ENCODE data around the gene HMG20B.
"Not testable (repeated sequence)": the region's sequence is repeated elsewhere in the genome, so short reads cannot be mapped to it uniquely, and the experiment has no call there.

HMG20B gene

DNA sequence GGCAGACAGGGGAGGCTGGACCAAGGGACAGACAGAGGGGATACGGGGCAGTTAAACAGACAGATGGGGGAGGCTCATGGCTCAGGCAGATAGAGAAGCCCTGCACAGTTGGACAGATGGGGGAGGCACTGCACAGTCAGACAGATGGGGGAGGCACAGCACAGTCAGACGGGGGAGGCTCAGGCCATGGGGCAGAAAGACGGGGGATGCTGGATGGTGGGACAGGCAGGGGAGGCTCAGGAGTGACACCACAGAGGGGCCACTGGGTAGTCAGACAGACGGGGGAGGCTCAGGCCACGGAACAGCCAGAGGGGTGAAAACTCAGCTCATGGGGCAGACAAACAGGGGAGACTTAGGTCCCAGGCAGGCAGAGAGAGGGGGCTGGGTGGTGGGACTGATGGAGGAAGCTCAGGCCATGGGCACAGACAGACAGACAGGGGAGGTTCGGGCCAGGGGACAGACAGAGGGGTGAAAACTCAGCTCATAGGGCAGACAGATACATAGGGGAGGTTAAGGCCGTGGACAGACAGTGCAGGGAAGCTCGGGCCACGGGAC, 16.2 kb upstream of the HMG20B start:
- DNase-seq (ENCODE audit: low spot score) = no peak

GRCh38 chr19:3556978-3557460, 15.7 kb upstream of the HMG20B start:
- DNase-seq (ENCODE audit: low spot score) = peak; percentile 79

GRCh38 chr19:3557461-3558248, 15.1 kb upstream of the HMG20B start, which contains the start of gene MFSD12:
Gene MFSD12 (minus strand): TSS chr19:3557586. CDS start chr19:3557403, 183 bp downstream.
- peak; percentile 100 for DNase-seq (ENCODE audit: low spot score)

DNA sequence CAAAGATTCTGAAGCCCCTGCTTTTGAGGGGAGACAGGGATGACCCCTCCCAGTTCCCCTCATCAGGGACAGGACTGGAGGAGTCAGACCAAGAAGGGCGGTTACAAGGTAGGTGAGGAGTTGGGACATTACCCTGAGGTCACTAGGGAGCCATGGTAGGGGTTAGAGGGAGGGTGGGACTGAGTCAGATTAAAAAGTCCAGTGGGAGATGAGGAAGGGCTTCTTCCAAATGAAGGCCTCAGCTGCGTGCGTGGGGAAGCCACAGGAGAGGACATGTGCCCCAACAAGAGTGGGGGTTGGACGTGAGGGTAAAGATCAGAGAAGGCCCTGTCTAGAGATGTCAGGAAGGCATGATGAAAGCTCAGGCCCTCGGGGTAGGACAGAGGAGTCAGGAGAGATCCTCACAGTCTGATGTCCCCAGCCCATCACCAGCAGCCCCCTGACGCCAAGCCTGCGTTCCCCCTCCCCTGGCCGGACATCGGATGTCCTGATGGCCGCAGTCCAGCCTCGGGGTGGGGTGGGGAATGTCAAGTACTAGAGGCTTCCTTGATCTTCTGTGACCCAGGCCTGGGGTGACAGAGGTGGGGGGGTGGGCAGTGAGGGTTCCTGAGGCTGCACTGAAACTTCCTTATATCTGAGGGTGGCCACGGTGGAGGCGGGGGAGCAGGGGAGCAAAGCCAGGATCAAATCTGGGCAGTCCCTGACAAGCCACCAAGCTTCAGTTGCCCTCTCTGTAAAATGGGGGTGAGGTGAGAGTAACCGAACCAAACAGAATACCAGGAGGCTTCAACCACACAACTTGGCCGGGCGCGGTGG, 8.8 kb upstream of the HMG20B start:
- no peak for DNase-seq (ENCODE audit: low spot score)

GRCh38 chr19:3565139-3565538, 7.6 kb upstream of the HMG20B start:
- DNase-seq (ENCODE audit: low spot score) = no peak

GRCh38 chr19:3570042-3570441, 2.7 kb upstream of the HMG20B start:
- DNase-seq (ENCODE audit: low spot score) = not testable (repeated sequence)

DNA sequence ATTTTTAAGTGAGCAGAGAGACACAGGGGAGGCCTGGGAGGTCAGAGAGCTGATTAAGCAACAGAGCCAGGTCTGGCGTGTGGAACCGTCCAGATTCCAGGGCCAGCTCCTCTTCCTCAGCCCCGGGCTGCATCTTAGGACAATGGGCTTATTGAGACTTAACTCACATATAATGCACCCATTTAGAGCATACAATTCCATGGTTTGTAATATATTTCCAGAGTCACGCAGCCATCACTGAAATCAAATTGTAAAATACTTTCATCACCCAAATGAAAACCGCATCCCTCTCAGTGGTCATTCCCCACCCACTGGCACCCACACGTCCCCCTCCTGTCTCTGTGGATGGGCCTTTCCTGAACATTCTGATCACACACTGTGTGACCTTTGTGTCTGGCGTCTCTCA, 2.1 kb upstream of the HMG20B start:
- no peak for DNase-seq (ENCODE audit: low spot score)

- DNase-seq (ENCODE audit: low spot score) = peak; percentile 99
These were observed 451 bp upstream of the HMG20B start for GRCh38 chr19:3572132-3572854.

- peak; percentile 39 for DNase-seq (ENCODE audit: low spot score)
These were observed 566 bp downstream of the HMG20B start for GRCh38 chr19:3573162-3573857.

DNA sequence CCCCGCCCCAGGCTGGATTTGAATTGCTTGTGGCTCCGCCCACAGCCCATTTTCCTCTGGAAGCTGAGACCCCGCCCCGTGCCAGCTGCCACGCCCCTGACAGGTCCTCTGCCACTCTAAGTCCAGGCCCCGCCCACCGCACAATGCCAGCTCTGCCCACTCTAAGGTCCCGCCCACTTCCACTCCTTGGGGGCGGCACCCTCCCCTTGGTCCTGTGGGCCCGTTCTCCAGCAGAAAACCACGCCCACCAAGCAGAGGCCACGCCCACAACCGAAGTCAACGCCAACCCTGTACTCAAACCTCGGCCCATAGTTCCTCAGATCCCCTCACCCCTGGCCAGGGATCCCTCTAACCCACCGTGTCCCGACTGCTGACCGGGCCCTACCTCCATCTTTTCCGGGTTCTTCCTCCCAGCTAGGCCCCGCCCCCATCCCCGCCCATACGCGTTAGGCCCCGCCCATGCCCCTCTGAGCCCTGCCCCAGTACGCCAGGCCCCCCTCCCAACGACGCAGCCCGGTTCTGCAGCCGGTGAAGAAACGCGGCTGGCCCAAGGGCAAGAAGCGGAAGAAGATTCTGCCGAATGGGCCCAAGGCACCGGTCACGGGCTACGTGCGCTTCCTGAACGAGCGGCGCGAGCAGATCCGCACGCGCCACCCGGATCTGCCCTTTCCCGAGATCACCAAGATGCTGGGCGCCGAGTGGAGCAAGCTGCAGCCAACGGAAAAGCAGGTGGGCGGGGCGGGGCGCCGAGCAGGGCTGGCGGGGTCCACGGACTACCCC, 1.3 kb downstream of the HMG20B start:
- DNase-seq (ENCODE audit: low spot score) = peak; percentile 93

GRCh38 chr19:3575260-3575741, 2.6 kb downstream of the HMG20B start:
- DNase-seq (ENCODE audit: low spot score) = no peak

DNA sequence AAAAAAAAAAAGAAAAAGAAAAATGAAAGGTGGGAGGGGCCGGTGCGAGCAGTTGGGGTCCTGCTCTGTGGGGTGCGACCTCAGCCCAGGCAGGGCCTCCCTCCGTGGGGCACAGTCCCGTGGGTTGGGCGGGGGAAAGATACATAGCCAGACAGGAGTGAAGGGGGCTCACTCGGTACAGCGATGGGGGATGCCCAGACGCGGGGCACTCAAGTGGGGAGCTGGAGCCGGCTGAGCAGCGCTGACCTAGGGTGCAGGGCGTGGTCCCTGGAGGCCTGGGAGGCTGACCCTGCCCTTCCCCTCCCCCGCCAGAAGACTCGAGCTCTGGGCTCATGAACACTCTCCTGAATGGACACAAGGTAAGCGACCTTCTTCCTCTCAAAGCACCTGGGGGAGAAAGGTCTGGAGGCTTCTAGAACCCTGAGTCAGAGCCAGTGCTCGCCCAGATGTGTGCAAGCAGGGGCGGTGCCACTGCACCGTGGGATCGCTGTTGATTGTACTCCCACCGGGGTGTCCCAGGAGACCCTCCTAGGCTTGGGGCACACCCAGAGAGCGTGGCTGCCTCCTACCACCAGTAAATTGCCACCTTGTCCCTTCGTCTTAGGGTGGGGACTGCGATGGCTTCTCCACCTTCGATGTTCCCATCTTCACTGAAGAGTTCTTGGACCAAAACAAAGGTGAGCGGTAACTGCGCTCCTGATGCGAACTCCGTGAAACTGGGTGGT, 3.4 kb downstream of the HMG20B start:
- DNase-seq (ENCODE audit: low spot score) = no peak

DNA sequence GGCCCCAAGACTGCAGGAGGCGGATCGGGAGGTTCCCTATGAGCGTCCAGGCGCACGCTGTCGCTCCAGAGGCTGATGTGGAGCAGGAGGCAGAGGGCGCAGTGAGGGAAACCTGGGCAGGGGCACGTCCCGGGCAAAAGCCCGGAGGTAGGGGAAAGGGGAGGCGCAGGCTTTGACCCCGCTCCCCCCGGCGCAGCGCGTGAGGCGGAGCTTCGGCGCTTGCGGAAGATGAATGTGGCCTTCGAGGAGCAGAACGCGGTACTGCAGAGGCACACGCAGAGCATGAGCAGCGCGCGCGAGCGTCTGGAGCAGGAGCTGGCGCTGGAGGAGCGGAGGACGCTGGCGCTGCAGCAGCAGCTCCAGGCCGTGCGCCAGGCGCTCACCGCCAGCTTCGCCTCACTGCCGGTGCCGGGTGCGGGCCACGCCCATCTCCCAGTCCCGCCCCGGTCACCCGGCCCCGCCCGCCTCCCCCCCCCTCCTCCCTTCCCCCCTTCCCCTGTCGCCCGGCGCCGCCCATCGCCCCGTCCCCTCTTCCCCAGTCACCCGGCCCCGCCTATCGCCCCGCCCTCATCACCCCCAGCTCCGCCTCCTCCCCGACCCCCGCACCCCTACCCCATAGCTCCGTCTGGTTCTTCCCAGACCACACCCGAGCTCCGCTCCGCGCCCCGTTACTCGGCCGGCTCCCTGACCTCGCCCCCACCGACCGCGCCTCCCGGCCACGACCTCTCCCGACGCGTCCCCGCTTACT, 4.1 kb downstream of the HMG20B start:
- DNase-seq (ENCODE audit: low spot score) = peak; percentile 74

DNA sequence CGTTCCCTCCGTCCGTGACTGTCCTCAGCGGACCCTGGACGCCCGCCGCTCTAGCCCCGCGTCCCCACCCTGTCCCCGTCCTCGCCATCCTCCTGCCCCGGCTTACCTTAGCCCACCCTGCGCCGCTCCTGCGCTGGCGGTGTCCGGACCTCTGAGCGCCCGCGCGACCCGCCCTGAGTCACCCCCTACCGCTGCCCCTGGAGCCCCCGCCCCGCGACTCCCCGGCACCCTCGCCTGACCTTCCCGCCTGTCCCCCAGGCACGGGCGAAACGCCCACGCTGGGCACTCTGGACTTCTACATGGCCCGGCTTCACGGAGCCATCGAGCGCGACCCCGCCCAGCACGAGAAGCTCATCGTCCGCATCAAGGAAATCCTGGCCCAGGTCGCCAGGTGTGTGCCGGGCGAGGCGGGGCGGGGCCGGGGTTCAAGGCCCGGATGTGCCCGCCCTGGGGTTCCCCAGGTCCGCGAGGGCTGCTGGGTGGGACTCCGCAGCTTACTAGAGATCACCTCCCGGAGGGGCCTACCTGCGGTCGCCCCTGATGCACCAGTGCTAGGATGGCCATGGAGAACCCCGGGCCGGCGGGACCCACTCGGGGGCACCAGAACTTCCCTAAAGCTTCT, 5.1 kb downstream of the HMG20B start:
- no peak for DNase-seq (ENCODE audit: low spot score)

- DNase-seq (ENCODE audit: low spot score) = no peak
These were observed 5.6 kb downstream of the HMG20B start for GRCh38 chr19:3578390-3578789.

DNA sequence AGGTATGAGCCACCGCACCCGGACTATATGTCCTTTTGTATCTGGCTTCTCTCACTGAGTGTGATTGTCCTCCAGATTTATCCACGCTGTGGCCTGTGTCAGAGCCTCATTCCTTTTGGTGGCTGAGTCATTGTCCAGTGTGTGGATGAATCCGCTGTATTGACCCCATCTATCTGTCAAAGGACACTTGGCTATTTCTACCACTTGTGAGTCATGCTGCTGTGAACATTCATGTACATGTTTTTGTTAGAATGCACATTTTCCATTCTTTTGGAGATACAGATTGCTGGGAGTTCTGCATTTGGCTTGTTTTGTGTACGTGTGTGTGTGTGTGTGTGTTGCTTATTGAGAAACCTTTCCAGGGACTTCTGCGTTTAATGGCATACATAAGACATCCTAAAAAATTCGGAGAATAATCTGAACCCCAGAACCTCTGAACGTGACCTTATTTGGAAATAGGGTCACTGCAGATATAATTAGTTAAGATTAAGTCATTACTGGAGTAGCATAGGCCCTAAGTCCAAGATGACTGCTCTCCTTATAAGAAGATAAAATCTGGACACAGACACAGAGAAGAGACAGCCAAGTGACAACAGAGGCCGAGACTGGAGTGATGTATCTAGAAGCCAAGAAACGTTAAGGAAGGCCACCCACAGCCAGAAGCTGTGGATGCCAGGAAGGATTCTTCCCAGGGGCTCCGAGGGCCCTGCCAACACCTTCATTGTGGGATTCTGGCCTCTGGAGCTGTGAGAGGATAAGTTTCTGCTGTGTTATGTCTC, 7.6 kb downstream of the HMG20B start:
- peak; percentile 82 for DNase-seq (ENCODE audit: low spot score)

- not testable (repeated sequence) for DNase-seq (ENCODE audit: low spot score)
These were observed 9.0 kb downstream of the HMG20B start for GRCh38 chr19:3581792-3582191.

Measured in GM03348 (cell line).